Ascending aorta (tissue), 2 donors: Measurements from ENCODE around the gene PLPPR3. TPM values are rescaled to one million over a fixed set of nuclear protein-coding genes. Genes with fewer than 3 reads are reported as not detected.

Source experiments
- DNase-seq, 2 donors: peaks; one replicate each; pipeline ENCODE4 v3.0.0-alpha.2; 2019; ENCODE audit warnings: low spot score in 2 of 2
- H3K27ac ChIP-seq, 2 donors: fragments of 200-600 bp; sonication (generic); one replicate each; pipeline ENCODE4 v1.5.1; 2016 to 2017; ENCODE audit warnings: mild to moderate bottlenecking in 1 of 2
- H3K27me3 ChIP-seq: fragments of 200-600 bp; sonication (generic); one replicate; pipeline ENCODE4 v1.5.1; 2017
- H3K36me3 ChIP-seq, 2 donors: fragments of 200-600 bp; sonication (generic); one replicate each; pipeline ENCODE4 v1.5.1; 2016
- H3K4me1 ChIP-seq, 2 donors: fragments of 200-600 bp; sonication (generic); one replicate each; pipeline ENCODE4 v1.5.1; 2016 to 2017; ENCODE audit warnings: mild to moderate bottlenecking in 1 of 2
- H3K4me3 ChIP-seq, 2 donors: fragments of 200-600 bp; sonication (generic); one replicate each; pipeline ENCODE4 v1.5.1; 2016 to 2017; ENCODE audit warnings: mild to moderate bottlenecking in 1 of 2
- H3K9me3 ChIP-seq, 2 donors: fragments of 200-600 bp; sonication (generic); one replicate each; pipeline ENCODE4 v1.5.1; 2016
- intact Hi-C: fragments of 100-400 bp; cut with DNase I; formaldehyde crosslinking; loops from one replicate; pipeline ENCODE4 v1.15.1; 2023
- total RNA-seq: library from RNA; depleted of rRNA; stranded (reverse); fragments of >200 nt; gene quantifications from one replicate; pipeline ENCODE4 v1.1.0, GENCODE V29; 2016
- TF ChIP-seq, protein P1 (sequence below), 3 experiments: fragments of 200-600 bp in 2 of 3; fragments of 450-650 bp in 1 of 3; sonication (generic) in 2 of 3; IDR thresholded peaks; one replicate each; pipeline ENCODE4 v1.5.1; 2016 to 2019; ENCODE audit warnings: antibody characterized with exemption in 3 of 3, mild to moderate bottlenecking in 1 of 3, moderate library complexity in 1 of 3

Gene PLPPR3
- total RNA-seq, 1 donor from 2014 or later = not detected

DNA sequence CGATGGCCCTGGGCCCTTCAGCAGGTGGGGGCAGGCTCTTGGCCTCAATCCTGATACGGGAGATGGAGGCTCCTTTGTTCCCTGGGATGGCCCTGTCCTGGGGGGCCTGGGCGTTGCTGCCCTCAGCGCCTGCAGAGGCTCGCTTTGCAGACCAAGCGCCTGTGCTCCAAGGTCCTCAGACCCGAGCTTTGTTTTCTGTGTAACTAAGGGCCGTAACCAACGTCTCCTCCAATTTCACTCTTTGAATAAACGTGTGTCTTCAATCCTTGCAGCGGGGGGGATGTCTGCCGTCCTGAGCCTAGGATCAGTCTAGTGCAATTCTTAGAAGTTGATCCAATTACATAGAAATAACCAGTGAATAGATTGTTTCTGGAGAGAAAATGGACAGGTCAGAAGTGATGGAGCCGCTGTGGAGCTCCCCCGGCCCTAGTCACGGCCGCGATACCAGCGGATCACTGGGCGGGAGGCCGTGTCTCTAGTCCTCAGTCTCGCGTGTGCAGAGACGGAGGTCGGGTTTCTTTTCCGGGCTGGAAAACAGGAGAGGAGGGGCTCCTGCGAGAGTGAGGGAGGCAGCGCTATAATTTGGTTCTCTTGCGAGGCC lies 19.2 kb downstream of the PLPPR3 start:
- Histone ChIP-seq H3K4me1 (peaks cover 34 to 47% of the 10 kb centered on the region in 2 donors), H3K27me3 (no peaks in the 10 kb centered on the region), H3K9me3 (no peaks in the 10 kb centered on the region), H3K27ac (peak overlapping the region in 1 of 2 donors; percentile 21), H3K36me3 (peaks cover 46 to 50% of the 10 kb centered on the region in 2 donors), H3K4me3 (peak overlapping the region in 1 of 2 donors; percentile 52)
- TF ChIP-seq, protein P1, sequence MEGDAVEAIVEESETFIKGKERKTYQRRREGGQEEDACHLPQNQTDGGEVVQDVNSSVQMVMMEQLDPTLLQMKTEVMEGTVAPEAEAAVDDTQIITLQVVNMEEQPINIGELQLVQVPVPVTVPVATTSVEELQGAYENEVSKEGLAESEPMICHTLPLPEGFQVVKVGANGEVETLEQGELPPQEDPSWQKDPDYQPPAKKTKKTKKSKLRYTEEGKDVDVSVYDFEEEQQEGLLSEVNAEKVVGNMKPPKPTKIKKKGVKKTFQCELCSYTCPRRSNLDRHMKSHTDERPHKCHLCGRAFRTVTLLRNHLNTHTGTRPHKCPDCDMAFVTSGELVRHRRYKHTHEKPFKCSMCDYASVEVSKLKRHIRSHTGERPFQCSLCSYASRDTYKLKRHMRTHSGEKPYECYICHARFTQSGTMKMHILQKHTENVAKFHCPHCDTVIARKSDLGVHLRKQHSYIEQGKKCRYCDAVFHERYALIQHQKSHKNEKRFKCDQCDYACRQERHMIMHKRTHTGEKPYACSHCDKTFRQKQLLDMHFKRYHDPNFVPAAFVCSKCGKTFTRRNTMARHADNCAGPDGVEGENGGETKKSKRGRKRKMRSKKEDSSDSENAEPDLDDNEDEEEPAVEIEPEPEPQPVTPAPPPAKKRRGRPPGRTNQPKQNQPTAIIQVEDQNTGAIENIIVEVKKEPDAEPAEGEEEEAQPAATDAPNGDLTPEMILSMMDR (IDR thresholded peaks at IDR 0.05) = no peak
- intact Hi-C loops = no loop called here
- no peak for DNase-seq

DNA sequence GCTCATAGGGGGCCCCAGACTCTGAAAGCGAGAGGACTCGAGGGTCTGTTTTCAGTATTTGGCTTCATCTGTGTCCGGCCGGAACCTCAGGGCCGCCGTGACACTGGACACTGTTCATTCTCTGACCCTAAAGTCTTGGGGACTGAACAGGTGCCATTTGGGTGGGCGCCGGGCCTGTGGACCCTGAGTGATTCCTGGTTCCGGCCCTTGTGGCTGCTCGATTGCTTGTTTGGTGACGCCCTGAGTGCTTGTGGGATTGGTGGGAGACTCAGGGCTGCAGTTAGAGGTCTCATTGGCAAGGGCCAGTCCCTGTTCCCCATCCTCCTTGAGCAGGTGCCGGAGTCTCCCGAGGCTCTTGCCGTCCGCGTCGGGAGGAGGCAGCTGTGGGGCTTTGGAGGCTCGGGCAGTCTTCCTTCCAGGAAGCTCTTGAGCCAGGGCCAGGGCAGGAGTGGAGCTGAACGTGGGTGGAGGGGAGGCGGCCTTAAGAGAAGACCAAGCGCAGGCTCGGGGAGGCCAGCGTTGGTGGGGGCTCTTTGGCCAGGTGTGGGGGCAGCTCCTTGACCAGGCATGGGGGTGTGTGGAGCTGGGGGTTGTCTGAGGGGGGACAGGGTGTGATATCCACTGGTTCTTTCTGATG lies 19.8 kb downstream of the PLPPR3 start:
- Histone ChIP-seq H3K4me3 (peak overlapping the region; percentile 39 to 52), H3K27ac (peak overlapping the region; percentile 21 to 32), H3K27me3 (no peaks in the 10 kb centered on the region), H3K36me3 (peaks cover 40 to 44% of the 10 kb centered on the region in 2 donors), H3K4me1 (peaks cover 34 to 47% of the 10 kb centered on the region in 2 donors), H3K9me3 (no peaks in the 10 kb centered on the region)
- TF ChIP-seq, protein P1 (IDR thresholded peaks at IDR 0.05) = no peak
- no peak for DNase-seq
- intact Hi-C loops = no loop called here

DNA sequence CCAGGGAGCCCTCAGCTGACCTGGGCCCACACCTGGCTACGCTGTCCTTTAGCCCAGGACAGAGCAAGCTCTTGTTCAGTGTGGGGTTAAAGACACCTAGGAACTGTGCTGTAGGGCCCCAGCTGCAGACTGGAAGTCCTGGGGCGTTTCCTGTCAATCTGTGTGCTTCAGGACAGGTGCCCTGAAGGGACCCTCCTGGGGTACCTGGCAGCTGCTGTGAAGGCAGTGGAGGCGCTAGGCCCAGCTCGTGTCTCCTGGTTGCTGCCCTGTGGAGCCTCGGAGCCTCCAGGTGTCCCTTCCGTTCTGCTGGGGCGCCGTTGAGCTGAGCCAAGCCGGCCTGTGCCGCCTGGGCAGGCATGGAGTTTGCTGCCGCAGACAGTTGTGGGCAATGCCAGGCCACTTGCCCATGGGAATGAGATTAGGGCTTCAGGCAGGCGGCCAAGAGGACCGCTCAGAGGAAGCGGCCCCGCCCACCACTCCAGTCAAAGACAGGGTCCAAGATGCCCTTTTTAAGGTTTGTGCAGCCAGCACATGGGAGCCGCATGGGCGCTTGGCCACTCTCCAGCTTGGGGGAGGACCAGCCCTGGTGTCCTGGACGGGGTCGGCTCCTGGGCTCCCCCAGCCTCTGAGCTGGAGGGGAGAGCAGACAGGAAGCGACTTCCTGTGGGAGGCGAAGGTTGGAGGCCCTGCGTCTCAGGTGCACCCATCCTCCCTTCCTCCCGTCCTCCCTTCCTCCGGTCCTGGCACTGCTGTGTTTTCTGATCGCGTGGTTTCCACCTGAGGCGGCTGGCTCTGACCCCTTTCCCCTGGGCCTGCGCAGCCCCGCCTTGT lies 20.5 kb downstream of the PLPPR3 start:
- peak overlapping the region; percentile 39 to 52 for H3K4me3 ChIP-seq
- peak overlapping the region; percentile 21 to 54 for H3K27ac ChIP-seq
- TF ChIP-seq, protein P1 (IDR thresholded peaks at IDR 0.05) = no peak
- no peaks in the 10 kb centered on the region for H3K27me3 ChIP-seq
- peaks cover 38 to 51% of the 10 kb centered on the region in 2 donors for H3K4me1 ChIP-seq
- H3K36me3 ChIP-seq = peaks cover 32 to 36% of the 10 kb centered on the region in 2 donors
- intact Hi-C loops = no loop called here
- peak; percentile 30 to 82 for DNase-seq
- H3K9me3 ChIP-seq = no peaks in the 10 kb centered on the region

DNA sequence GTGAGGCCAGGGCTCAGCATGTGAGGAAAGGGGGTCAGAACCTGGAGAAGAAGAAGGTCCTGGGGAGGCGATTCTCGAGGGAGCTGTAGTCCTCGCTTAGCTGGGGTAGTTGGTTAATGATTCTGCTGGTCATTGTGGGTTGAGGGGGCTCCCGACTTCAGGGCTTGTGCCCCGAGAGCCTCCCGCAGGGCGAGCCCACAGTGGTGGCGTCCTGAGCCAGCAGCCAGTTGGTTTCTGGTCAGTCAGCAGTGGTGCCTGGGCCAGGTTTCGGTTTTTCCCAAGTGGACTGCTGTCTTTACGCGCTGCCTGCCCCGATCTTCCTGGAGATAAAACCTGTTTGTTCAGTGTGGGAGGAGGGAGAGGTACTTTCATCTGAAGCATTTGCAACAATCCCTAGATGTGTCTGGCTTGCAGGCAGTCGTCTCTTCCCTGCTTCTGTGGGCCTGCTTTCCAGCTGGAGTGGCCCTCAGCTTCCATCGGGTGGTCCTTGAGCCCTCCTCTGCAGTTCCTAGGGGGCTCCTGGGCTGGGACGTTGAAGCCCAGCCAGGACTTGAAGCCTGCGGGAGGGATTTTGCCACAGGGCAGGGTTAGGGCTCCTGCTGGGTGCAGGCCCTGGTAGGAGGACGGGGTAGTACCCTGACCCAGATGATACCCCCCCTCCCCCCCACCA lies 21.3 kb downstream of the PLPPR3 start:
- H3K4me3 ChIP-seq = peak overlapping the region; percentile 39 to 52

More for the DNA sequence above, 21.3 kb downstream of the PLPPR3 start:
- no peak for DNase-seq
- H3K9me3 ChIP-seq = no peaks in the 10 kb centered on the region
- H3K27ac ChIP-seq = peak overlapping the region; percentile 21 to 54
- intact Hi-C loops = no loop called here
- TF ChIP-seq, protein P1 (IDR thresholded peaks at IDR 0.05) = no peak
- peaks cover 25 to 29% of the 10 kb centered on the region in 2 donors for H3K36me3 ChIP-seq
- no peaks in the 10 kb centered on the region for H3K27me3 ChIP-seq
- H3K4me1 ChIP-seq = peaks cover 41 to 58% of the 10 kb centered on the region in 2 donors
